Hematopoietic multipotent progenitor cell (in vitro differentiated cells): Measurements from ENCODE around the gene MAP2K1. TPM values are rescaled to one million over a fixed set of nuclear protein-coding genes. Genes with fewer than 3 reads are reported as not detected.
A peak's percentile ranks its signal among the peaks of the same experiment; 100 is the strongest.
"Not testable (repeated sequence)": the region's sequence is repeated elsewhere in the genome, so short reads cannot be mapped to it uniquely, and the experiment has no call there.

Experiments
- DNase-seq, 3 donors: peaks; one replicate each; pipeline ENCODE4 v3.0.0-alpha.2; 2011 to 2015; ENCODE audit warnings: low read depth in 2 of 3, low spot score in 2 of 3
- small RNA-seq: library from RNA; depleted of rRNA; stranded (forward); fragments of <200 nt; gene quantifications from one replicate; pipeline ENCODE3, GENCODE V24; 2012
- total RNA-seq: library from RNA; depleted of rRNA; stranded (reverse); fragments of >200 nt; gene quantifications from one replicate; pipeline ENCODE4 v1.2.3, GENCODE V29; 2012

MAP2K1 gene
- total RNA-seq, 1 donor = 12.9 TPM

GRCh38 chr15:66502491-66502890, 115.8 kb downstream of the MAP2K1 start:
- no peak for DNase-seq

DNA sequence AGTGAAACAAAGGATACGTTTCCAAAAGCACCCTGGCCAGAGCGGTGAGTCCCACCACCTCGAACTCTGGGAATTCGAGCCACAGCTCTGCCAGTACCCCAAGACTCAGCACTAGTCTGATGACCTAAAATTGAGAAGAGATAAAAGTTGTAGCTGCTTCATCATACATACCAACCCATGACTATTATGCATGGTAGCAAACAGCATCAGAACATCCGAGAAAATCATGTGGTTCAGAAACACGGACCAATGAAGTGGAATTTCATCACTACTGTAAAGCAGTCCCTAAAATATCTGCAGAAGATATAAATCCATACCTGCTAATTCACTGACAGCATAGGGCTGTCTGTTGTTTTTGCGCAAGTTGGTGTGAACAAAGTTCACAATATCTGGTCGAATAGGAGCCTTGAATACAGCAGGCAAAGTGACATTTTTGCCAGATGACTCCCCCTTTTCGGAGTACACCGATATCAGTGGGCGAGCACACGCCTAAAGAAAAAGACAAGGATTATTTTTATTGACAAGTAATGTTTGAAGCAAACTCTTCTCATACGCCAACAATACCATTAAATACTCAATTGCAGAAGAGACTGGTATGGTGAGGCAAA, 116.4 kb downstream of the MAP2K1 start:
- DNase-seq = not testable (repeated sequence)

DNA sequence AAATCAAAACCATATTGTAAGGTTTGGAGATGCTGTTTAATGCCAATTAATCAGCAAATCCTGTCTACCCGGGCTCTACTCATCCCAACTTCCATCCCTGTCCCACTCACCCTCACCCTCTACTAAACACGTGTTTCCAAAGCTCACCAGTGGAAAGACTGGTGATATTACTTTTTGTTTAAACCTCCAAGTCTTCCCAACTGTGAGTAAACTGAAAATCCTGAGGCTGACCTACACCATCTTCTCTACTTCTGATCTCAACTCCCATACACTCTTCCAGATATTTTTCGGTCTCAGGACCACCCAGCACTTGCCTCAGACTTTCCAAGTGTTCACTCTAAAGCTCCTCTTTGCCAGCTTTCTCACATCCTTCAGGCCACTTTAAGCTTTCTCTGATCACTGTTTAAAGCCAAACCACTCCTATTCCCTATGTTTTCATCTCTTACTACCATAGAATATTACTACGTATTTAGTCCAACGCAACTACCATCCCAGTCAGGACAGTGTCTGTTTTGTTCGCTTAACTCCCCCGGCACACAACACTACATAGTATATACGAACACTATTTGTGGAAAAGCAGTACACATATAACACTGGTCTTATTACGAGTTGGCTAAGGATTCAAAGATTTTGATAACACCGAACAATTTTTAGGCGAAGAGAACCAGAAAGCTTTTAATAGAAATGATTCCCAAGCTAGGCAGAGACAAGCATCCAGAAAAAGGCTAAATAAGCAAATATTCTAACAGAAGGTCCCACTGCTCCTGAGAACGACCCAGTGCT, 117.3 kb downstream of the MAP2K1 start:
- no peak for DNase-seq

DNA sequence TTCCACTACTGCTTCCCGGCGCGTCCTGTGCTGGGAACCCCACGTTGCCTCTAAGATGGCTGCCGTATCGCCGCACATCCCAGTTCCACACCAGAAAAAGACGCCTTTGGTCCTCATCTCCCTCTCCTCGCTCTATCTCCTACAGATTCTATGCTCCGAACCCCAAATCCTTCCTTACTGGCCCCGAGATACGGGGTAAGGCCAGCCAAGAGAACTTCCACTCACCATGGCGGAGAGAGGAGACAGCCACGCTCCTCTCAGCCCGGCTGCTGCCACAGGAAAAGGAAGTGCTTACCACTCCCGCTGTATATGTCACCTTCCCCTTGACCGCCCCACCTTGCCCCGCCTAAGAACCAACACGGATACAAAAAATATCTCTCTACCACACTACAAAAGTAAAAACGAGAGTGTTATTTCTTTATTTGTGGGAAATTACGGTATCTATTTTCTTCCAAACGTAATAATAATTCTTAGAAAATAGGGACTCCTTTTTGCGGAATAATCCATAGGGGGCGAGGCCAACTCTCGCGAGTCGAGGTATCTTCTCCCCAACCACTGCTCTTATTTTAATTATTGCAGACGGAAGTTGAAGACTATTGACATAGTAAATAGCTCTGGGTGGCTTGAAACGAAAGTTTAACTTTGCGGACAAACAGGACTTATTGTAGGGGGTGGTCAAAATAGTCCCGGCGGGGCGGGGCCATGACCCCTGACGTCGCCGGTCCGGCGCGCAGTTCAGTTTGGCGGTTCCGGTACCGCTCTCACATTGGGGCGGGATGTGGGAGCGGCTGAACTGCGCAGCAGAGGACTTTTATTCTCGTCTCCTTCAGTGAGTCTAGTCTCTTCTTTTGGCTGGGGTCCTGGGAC, 118.1 kb downstream of the MAP2K1 start, which contains the start of the genes RPL4 and ZWILCH:
Gene RPL4 (minus strand): TSS at position 293 of the 867 bp plus-strand sequence. CDS start 65 bp downstream, at position 228.
Gene ZWILCH (plus strand): TSS at position 764 of the 867 bp plus-strand sequence. CDS start 13 bp downstream, at position 777.
- peak; percentile 74 to 88 (median 85) for DNase-seq

- no peak for DNase-seq
Measured at GRCh38 chr15:66505430-66505811, 118.7 kb downstream of the MAP2K1 start.

GRCh38 chr15:66505818-66506217, 119.1 kb downstream of the MAP2K1 start:
- DNase-seq = no peak

DNA sequence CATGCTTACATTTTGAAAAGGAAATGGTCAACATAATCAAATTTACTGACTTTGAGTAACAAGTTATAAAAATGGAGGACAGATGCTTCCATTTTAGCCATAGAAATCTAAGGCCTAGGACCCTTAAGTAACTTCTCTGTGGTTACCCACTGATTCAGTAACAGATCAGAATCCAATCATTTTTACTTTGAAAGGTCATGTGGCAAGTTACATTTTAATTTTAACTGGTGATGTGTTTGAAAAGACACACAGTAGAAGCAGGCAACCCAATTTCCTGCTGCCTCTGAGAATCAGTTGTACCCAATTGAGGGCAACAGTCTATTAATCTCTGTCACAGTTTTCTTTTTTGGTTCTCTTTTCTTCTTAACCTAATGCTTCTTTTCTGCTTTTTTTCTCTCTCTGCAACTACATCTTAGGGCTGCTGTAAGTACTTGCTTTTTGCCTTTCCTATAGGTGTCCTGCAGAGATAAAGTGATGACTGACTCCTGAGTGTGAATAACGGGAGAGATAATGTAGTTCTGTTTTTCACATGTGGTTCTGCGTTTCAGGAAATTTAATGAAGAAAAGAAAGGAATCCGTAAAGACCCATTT, 121.7 kb downstream of the MAP2K1 start:
- DNase-seq = no peak

GRCh38 chr15:66514586-66514985, 127.9 kb downstream of the MAP2K1 start:
- DNase-seq = no peak

GRCh38 chr15:66515901-66516322, 129.2 kb downstream of the MAP2K1 start:
- DNase-seq = no peak

- no peak for DNase-seq
Measured at GRCh38 chr15:66523926-66524325, 137.2 kb downstream of the MAP2K1 start.

DNA sequence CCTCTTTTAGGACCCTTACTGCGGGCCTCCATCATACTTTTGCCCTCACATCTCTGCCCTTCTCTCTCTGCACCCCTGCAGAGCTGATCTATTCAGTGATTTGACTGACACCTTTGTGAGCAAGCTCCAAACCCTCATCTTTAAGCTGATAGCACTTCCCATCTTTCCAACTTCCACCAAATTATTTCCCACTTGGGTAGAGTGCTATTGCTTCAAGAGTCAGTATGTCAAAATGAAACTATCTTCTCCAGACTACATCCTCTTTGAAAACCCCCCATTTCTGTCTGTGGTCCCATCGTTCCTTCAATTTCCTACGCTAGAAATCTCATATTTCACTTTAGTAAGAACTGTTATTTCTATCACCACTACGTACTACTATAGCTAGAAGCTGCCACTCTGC, 138.1 kb downstream of the MAP2K1 start:
- DNase-seq = no peak

GRCh38 chr15:66535056-66535455, 148.3 kb downstream of the MAP2K1 start:
- no peak for DNase-seq

Small RNA genes lying within 50 kb of the gene (small RNA-seq; reads per million reads assigned to genes)
- gene ATP5MFP6 = not detected
- not detected for gene MIR4512
- not detected for gene RF00019
- gene RF01159 = not detected
- 29.2 reads per million, percentile 95 among the genes with 10 or more reads in this experiment for gene SCARNA14
- not detected for gene SNORD16
- not detected for gene SNORD18A
- not detected for gene SNORD18B
- gene SNORD18C = not detected

Other genes with a start within 250 kb of the MAP2K1 start
- 0.27 TPM for gene MEGF11, start 133.2 kb upstream of the MAP2K1 start, total RNA-seq
- gene DIS3L, start 93.3 kb upstream of the MAP2K1 start, total RNA-seq = 21.3 TPM
- 4.0 TPM for gene TIPIN, start 30.2 kb upstream of the MAP2K1 start, total RNA-seq
- gene SNAPC5, start 110.8 kb downstream of the MAP2K1 start, total RNA-seq = 15.6 TPM
- 9,045 TPM for gene RPL4, start 117.9 kb downstream of the MAP2K1 start, total RNA-seq
- gene ZWILCH, start 118.4 kb downstream of the MAP2K1 start, total RNA-seq = 4.8 TPM
- gene LCTL, start 179.1 kb downstream of the MAP2K1 start, total RNA-seq = not detected